Measurements from ENCODE around the gene KLHL22.

DNA sequence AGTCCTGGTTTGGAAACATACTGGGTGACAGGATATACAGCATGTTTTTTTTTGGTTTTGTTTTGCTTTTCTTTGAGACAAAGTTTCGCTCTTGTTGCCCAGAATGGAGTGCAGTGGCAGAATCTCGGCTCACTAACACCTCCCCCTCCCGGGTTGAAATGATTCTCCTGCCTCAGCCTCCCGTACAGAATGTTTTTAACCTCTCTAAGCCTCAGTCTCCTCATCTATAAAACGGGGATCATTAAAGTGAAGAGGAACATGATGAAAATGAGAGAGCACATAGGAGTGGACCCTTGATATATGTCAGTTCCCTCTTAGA lies 29.9 kb downstream of the KLHL22 start:
- TF ChIP-seq CTCF (IDR thresholded peaks at IDR 0.05; ENCODE audit: low read length) (no peak), EZH2 (IDR thresholded peaks at IDR 0.05; ENCODE audit: borderline replicate concordance, low read length) (no peak)

Data from OCI-LY1 (cell line).